NCI-H2196 treated with DMSO at 0.1 percent for 48 hours (cell line): Measurements from ENCODE around the gene FAM217B.
"Not testable (repeated sequence)": the region's sequence is repeated elsewhere in the genome, so short reads cannot be mapped to it uniquely, and the experiment has no call there.

Source experiments
- DNase-seq: peaks from one replicate; lab custom pipeline; 2025; ENCODE audit not compliant: unreplicated experiment; lab: John Stamatoyannopoulos, UW

FAM217B gene

GRCh38 chr20:59938221-59938620 is 2.0 kb upstream of the FAM217B start:
- DNase-seq, result no peak

- DNase-seq, result no peak
These were observed 1.5 kb upstream of the FAM217B start for GRCh38 chr20:59938696-59939051.

DNA sequence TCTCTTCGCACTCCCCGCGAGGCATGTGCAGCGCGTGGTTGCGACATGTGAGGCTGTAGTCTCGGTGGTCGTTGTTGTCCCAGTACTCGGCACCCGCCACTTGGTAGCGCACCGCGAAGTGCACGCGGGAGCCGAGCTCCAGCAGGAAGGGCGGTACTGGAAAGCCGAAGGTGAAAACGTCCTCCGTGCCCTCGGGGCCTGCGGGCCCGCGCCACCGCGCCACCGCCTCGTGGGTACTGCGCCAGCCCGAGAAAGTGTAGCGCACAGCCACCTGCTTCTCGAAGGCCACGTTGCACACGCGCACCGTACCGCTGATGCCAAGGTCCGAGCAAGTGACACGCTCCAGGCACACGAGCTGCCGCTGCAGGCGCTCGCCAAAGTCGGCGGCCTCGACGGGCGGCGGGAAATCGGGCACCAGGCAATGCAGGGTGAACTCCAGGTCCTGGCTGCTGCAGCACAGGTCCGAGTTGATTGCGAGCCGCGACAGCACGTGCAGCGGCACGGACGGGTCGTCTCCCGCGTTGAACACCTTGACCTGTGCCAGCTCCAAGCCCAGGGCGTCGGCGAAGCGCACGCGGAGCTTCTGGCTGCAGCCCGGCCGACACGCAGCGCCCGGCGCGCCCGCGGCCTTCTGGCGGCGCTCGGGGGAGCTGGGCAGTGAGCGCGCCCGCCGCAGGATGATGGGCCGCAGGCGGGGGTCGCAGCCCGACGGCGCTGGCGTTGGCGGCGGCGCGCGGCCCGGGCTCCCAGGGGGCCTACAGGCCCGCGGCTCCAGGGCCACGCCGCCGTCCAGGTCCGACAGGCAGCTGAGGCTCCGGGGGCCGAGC is 924 bp upstream of the FAM217B start:
- DNase-seq, result no peak

DNA sequence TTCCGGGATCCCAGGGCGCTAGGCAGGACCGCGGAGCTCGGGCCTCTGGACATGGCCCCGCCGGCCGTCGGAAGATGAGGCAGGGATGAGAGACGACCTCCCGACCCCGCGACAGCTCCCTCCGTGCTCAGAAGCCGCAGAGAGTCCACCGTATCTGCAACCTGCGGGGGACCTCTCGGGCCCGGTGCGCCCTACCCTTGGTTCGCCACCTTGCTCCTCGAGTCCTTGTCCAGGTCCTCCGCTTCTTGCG is 385 bp upstream of the FAM217B start:
- DNase-seq, result no peak

GRCh38 chr20:59940956-59941294 is 736 bp downstream of the FAM217B start:
- no peak for DNase-seq

GRCh38 chr20:59942245-59942644 is 2.1 kb downstream of the FAM217B start:
- DNase-seq, result no peak

DNA sequence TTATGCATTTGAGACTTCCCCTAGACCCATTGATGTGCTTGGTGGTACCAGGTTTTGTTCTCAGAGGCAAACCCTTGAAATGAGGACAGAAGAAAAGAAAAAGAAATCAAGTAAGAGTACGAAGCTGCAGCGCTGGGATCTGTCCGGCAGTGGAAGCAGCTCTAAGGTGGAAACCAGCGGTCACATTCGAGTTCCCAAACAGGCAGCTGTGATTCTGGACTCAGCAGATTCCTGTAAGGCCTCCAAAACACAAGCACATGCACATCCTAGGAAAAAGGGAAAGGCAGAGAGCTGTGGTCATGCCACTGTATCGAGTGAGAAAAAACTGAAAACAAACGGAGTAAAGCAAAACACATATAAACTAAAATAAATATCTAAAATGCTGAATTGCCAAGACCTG is 4.5 kb downstream of the FAM217B start:
- DNase-seq, result no peak

DNA sequence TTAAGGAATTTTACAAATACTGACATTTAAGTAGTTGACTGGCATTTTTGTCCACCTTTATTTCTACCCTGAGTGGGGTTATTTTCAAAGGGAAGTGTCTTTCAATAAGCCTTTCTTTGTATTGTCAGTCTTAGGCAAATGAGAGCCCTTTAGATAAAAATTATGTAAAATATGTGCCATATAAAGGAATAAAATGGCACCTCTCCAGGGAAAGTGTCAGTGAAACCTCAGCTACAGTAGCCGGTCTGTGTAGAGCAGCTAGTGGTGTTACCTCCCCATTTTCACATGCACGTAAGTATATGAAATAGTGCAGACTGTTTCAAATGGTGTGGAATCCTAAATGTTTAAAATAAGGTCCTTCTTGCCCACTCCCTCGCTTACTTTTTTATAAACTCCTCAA is 5.0 kb downstream of the FAM217B start:
- no peak for DNase-seq

DNA sequence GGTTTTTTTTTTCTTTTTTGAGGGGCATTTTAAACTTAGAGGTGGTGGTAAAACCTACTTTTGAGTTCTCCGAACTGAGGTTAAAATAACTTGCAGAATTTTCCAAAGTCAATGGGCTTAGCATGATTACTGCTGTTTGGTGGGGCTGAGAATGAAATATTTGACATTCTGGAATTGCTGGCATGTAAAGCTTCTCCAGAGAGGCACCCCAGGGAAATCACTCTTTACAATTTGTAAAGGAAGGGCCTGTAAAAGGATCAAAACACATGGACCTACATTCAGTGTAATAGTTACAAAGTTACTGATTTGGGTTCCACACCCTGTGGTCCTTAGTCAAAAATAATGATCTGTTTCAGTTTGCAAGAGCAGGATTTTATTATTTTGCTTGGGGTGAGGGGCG is 5.5 kb downstream of the FAM217B start:
- DNase-seq, result no peak

DNA sequence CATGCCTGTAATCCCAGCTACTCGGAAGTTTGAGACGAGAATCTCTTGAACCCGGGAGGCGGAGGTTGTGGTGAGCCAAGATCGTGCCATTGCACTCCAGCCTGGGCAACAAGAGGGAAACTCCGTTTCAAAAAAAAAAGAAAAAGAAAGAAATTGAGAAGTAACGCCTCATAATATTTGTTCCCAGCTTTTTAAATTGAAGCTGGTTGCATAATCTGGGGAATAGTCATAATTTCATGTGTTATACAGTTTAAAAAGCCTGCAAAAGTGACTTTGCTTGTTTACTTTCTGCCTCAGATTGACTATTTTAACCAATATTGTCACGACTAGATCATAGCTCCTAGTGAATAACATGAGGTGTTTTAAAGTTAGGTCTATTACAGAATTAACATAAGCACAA is 7.2 kb downstream of the FAM217B start:
- DNase-seq, result no peak

GRCh38 chr20:59948212-59948611 is 8.0 kb downstream of the FAM217B start:
- no peak for DNase-seq

DNA sequence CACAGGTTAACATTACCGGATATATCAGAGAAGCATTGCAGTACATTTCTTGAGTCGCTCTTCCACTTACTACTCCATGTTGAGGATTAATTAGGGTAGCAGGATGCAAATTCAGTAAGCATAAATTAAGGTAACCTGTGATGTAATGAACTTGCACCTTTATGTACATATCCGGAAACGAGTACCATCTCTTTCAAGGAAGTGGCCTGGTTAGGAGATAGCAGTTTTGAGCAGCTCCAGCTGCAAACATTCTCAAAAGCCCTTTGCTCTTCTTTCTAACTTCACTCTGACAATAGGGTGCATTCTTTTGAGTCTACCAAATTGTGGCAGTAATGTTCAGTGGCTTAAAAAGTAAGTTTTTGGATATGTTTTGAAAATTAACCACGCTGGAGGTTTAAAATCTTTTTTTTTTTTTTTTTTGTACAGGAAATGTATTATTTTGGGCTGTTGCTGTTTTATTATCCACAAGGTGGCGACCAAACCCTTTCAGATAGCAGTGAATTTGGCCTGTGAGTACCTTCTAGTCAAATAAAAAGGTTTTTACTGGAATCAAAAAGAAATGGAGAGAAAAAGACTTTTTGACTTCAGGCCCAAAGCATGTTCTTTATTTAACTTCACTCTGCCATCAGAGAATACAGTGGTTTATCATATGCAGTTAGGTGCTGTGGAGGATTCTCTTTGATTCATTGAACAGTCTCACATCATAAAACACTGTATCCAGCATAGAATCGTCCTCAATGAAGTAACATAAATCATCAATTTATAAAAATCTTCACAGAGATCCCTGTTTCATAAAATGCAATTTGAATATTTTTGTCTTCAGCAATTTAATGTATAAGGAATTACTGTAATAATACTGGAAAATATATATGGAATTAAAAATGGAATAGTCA is 8.9 kb downstream of the FAM217B start:
- DNase-seq, result peak; percentile 56

DNA sequence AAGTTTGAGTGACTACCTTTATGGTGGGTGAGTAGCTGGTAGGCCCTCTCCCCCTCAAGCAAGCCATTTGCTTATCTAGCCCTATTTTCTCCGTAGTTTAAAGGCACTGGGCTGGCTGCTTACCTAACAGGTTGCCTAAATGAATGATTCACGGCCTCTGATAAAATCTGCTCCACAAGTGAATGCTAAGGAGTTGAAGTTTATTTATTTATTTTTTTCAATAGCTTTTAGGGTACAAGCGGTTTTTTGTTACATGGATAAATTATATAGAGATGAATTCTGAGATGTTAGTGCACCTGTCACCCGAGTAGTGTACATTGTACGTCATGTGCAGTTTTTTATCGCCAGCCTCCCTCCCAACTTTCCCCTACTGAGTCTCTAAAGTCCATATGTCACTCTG is 9.7 kb downstream of the FAM217B start:
- DNase-seq, result no peak

DNA sequence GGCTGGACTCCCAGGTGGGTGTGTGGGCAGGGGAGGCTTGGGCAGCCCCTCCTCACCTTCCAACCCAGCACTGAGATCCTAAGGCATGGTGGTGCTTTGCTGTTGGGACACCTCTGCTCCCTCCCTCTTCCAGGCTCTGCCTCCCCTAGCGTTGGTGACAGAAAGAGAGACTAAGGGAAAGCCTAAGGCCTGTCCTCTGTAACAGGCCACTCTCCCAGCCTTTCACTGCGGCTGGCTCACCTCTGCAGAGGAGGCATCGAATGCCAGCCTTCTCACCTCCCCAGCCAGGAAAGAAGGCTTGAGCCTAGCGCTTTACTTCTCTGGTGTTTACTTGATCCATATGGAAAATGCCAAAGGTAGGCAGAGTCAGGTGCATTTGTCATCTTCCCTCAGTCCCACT is 14.5 kb downstream of the FAM217B start:
- no peak for DNase-seq

GRCh38 chr20:59955131-59955796 is 15.1 kb downstream of the FAM217B start:
- DNase-seq, result no peak

DNA sequence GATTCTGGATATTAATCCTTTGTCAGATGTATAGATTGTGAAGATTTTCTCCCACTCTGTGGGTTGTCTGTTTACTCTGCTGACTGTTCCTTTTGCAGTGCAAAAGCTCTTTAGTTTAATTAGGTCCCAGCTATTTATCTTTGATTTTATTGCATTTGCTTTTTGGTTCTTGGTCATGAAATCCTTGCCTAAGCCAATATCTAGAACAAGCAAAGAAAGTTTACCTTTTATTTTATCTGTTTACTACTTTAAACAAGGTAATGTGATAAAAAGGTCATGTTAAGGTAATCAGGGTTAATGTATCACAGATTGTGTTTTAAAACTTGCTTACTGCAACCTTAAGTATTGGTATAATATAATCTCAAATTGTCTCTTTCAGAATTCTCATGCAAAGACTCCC is 17.4 kb downstream of the FAM217B start:
- not testable (repeated sequence) for DNase-seq

DNA sequence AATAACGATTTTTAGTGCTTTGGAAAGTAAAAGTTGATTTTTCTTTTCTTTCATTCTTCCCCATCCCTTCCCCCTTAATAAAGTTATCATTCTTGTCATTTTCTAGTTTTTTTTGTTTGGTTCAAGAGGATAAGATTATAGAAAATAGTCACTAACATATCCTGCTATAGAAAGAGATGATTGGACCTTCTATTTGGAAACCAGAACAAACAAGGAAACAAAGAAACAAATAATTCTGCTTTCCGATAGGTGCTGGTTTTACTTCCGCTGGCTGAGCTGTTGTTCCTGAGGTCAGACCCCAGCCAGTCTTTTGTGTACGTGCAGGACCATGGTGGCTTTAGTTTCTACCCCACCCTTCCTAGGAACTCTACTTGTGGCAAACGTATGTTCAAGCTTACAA is 17.9 kb downstream of the FAM217B start, which contains the start of gene CDH26:
Gene CDH26, plus strand, starts transcription at position 301 of the 400 bp plus-strand sequence. CDS start 304 bp downstream, outside the sequence.
- no peak for DNase-seq

GRCh38 chr20:59958626-59959025 is 18.4 kb downstream of the FAM217B start:
- DNase-seq, result peak; percentile 28

GRCh38 chr20:59961423-59961822 is 21.2 kb downstream of the FAM217B start:
- DNase-seq, result no peak

DNA sequence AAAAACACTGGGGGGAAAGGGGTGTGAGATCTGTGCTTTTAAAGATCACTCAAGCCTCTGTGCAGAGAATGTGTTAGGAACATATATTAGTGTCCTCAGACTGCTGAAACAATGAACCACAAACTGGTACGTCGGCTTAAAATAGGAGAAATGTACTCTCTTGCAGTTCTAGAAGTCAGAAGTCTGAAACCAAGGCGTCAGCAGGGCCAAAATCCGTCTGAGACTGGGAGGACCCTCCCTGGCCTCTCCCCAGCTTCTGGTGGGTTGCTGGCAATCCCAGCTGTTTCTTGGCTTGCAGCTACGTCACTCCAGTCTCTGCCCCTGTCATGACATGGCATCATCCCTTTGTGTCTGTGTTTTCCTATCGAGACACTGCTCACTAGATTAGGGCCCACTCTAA is 22.0 kb downstream of the FAM217B start:
- DNase-seq, result no peak

DNA sequence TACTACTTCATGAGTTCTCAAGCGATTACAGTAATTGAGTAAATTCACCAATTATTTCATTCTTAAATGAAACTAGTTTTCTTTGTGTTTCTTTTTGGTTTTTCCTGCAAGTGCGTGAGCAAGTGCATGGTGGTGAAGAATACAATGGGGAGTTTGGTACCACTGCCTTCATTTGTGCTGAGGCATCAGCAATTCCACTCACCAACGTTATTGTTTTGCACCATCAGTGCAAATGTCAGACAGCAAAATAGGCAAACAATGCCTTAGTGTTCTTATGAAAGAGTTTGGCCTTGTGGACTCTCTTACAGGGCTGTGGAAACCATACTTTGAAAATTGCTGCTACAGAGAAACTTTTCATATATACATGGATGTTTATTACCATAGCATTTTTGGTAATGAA is 26.2 kb downstream of the FAM217B start:
- no peak for DNase-seq

GRCh38 chr20:59971428-59971827 is 31.2 kb downstream of the FAM217B start:
- DNase-seq, result no peak
